GM18951 (cell line): ENCODE measurements around the gene HSD11B1.

Experiments used
- POLR2A ChIP-seq: IDR thresholded peaks from 4 replicates; pipeline ENCODE4 v1.6.1; 2011; ENCODE audit warnings: mild to moderate bottlenecking; ENCODE audit not compliant: insufficient read length, insufficient read depth; ENCODE audit errors: extremely low read depth
- in situ Hi-C: fragments of 300-500 bp; cut with MboI; formaldehyde crosslinking; loops from one replicate; pipeline ENCODE4 v1.12.0; 2022; ENCODE audit warnings: low sequenced_read_pairs, mixed read lengths, inconsistent platforms; ENCODE audit not compliant: unreplicated experiment

HSD11B1 gene

DNA sequence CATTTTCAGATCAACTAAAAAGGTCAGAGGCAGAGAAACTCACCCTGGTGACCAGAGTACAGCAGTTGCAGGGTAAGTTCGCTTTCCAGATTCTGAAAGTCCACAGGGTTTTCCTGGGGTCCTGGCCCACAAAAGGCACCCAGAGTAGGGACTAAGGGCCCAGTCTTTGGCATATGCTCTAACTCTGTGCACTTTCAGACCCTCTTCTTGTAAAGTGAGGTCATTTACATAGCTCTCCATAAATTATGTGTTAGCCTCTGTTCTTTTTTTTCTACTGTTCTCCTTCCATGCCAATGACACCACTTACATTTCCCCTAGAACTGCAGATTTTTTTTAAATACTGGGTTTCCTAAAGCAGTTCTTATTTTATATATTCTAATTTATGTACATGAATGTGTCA is 73.5 kb downstream of the HSD11B1 start:
- TF ChIP-seq POLR2A = no peak
- in situ Hi-C loops = no loop called here

DNA sequence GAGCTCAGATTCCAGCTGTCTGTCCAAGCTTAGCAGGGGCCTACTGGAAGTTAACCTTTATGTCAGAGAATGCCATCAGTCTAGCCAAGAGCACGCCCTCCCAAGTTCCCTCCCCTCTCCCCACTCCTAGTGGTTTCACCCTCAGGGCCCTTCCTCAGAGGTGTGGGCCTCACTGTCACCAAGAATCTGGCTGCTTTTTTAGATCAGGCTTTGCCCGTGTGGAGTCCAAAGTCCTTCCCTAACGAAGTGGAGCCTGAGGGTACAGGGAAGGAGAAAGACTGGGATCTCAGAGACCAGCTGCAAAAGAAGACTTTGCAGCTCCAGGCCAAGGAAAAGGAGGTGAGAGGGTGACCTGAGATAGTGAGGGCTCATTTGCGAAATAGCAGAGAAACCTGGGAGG is 75.6 kb downstream of the HSD11B1 start:
- in situ Hi-C loops = no loop called here
- TF ChIP-seq POLR2A = peak; percentile 9

DNA sequence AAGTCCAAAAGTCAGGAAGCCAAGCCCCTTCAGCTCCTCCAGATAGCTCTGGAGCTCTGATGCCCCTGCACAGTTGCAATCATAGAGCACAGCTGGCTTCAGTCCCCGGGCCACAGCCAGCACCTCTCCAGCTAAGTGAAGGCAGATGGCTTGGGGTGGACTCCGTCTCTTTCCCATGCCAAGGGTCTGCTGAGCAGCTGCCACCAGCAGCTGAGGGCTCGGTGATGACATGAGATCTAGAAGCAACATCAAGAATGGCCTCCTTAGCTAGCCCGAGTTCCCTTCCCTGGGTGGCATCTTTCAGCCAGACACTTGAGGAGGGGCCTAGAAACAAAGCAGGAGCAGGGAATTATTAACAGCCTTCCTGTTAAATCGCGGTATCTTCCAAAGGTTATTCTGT is 78.7 kb downstream of the HSD11B1 start:
- in situ Hi-C loops = no loop called here
- peak; percentile 15 for TF ChIP-seq POLR2A
